ENCODE data around the gene PALD1.

The PALD1 gene

GRCh38 chr10:70595566-70596016 lies 117.0 kb downstream of the PALD1 start:
- TF ChIP-seq CTCF (IDR thresholded peaks at IDR 0.05; ENCODE audit: control insufficient read depth, insufficient read depth, low read depth, low read length, missing control alignments), result no peak
- H3K4me3 ChIP-seq (ENCODE audit: control insufficient read depth, low read depth, low read length), result no peak overlapping the region
- DNase-seq (ENCODE audit: low read depth), result no peak

GRCh38 chr10:70596110-70596798 lies 117.7 kb downstream of the PALD1 start:
- DNase-seq (ENCODE audit: low read depth), result no peak
- TF ChIP-seq CTCF (IDR thresholded peaks at IDR 0.05; ENCODE audit: control insufficient read depth, insufficient read depth, low read depth, low read length, missing control alignments), result no peak
- H3K4me3 ChIP-seq (ENCODE audit: control insufficient read depth, low read depth, low read length), result no peak overlapping the region

GRCh38 chr10:70596860-70597809 lies 118.6 kb downstream of the PALD1 start:
- no peak for DNase-seq (ENCODE audit: low read depth)
- no peak overlapping the region for H3K4me3 ChIP-seq (ENCODE audit: control insufficient read depth, low read depth, low read length)
- no peak for TF ChIP-seq CTCF (IDR thresholded peaks at IDR 0.05; ENCODE audit: control insufficient read depth, insufficient read depth, low read depth, low read length, missing control alignments)

DNA sequence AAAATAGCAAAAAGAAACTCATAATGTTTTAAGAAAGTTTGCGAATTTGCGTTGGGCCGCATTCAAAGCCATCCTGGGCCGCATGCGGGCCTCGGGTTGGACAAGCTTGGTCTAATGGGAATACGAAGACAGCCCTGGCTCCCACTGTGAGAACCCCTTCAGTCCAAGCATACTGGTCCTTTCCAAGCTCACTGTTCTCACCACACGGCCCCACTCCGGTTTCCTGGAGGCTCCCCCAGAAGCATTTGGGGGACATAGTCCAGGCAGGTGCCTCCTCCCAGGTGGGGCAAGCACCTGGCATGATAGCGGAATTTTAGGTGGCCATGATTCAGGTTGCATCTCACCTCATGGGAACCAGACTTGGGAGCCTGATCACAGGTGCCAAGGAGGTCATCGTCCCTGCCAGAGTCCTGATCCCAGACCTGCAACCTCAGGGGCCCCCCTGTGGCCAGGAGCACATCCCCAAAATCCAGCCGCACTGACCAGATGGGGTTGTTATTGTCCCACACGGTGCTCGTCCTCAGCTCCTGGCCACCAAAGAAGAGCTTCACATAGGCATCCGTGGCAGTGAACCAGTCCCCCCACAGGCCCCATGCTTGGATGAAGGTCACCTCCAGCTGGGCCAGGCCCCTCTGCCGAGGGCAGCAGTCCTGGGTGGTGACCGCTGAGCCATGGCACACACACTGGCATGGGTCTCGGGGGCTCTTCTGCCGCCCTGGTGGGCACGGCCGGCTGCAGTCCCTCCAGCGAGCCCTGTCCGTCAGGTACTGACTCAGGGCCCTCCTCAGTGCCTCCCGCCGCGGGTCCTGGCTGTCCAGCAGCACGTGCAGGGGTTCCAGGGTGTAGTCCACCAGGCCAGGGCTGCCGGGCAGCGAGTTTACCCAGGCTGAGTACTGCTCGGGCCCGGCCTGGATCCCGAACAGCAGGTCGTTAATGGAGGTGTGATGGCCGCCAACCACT lies 119.6 kb downstream of the PALD1 start:
- no peak overlapping the region for H3K4me3 ChIP-seq (ENCODE audit: control insufficient read depth, low read depth, low read length)
- no peak for TF ChIP-seq CTCF (IDR thresholded peaks at IDR 0.05; ENCODE audit: control insufficient read depth, insufficient read depth, low read depth, low read length, missing control alignments)
- DNase-seq (ENCODE audit: low read depth), result no peak

- DNase-seq (ENCODE audit: low read depth), result no peak
- no peak overlapping the region for H3K4me3 ChIP-seq (ENCODE audit: control insufficient read depth, low read depth, low read length)
- no peak for TF ChIP-seq CTCF (IDR thresholded peaks at IDR 0.05; ENCODE audit: control insufficient read depth, insufficient read depth, low read depth, low read length, missing control alignments)
These were observed 120.3 kb downstream of the PALD1 start for GRCh38 chr10:70598857-70599295.

GRCh38 chr10:70599319-70599718 lies 120.8 kb downstream of the PALD1 start:
- TF ChIP-seq CTCF (IDR thresholded peaks at IDR 0.05; ENCODE audit: control insufficient read depth, insufficient read depth, low read depth, low read length, missing control alignments), result no peak
- no peak for DNase-seq (ENCODE audit: low read depth)
- H3K4me3 ChIP-seq (ENCODE audit: control insufficient read depth, low read depth, low read length), result no peak overlapping the region

Data from AG09309 (cell line).